Esophagus (tissue), 2 donors: ENCODE results near the gene ETDA. TPM values are rescaled to one million over a fixed set of nuclear protein-coding genes. Genes with fewer than 3 reads are reported as not detected.

ENCODE experiments used
- H3K27ac ChIP-seq, 2 donors: one replicate each; pipeline ENCODE4 v1.5.1; 2013; ENCODE audit warnings: low read depth in 2 of 2, mild to moderate bottlenecking in 2 of 2, inconsistent platforms in 1 of 2, low read length in 1 of 2, moderate library complexity in 1 of 2
- H3K27me3 ChIP-seq, 2 donors: one replicate each; pipeline ENCODE4 v1.6.1; 2013; ENCODE audit warnings: low read length in 2 of 2, control low read depth in 1 of 2, mild to moderate bottlenecking in 1 of 2; ENCODE audit not compliant: insufficient read depth in 2 of 2, control insufficient read depth in 1 of 2
- H3K36me3 ChIP-seq, 2 donors: one replicate each; pipeline ENCODE4 v1.6.1; 2013; ENCODE audit warnings: low read length in 1 of 2; ENCODE audit not compliant: control insufficient read depth in 2 of 2, insufficient read depth in 2 of 2
- H3K4me1 ChIP-seq, 2 donors: one replicate each; pipeline ENCODE4 v1.6.1; 2013; ENCODE audit warnings: low read length in 1 of 2; ENCODE audit not compliant: control insufficient read depth in 2 of 2, insufficient read depth in 2 of 2
- H3K4me3 ChIP-seq, 2 donors: one replicate each; pipeline ENCODE4 v1.5.1; 2013; ENCODE audit warnings: low read length in 2 of 2, mild to moderate bottlenecking in 2 of 2, low read depth in 1 of 2, moderate library complexity in 1 of 2
- H3K9me3 ChIP-seq, 2 donors: one replicate each; pipeline ENCODE4 v1.6.1; 2013; ENCODE audit warnings: mild to moderate bottlenecking in 2 of 2, low read depth in 1 of 2, low read length in 1 of 2, moderate library complexity in 1 of 2; ENCODE audit not compliant: control insufficient read depth in 2 of 2, insufficient read depth in 1 of 2
- WGBS, 2 donors: extraction: QIAGEN DNeasy Blood & Tissue Kit; methylation state at CpG; one replicate each; pipeline ENCODE4 v1.1.7; 2013; 5-methylcytosine and 5-hydroxymethylcytosine counted together
- polyA plus RNA-seq, 2 donors: library from polyadenylated mRNA; stranded (reverse); fragments of 200-250 nt; gene quantifications; one replicate each; pipeline ENCODE4 v1.2.3, GENCODE V29; 2013
- donor health status: healthy with polysubstance abuse.
- donor health status: Bipolar disorder and iron deficiency.

The ETDA gene
- polyA plus RNA-seq, 2 donors, result not detected

GRCh38 chrX:135273162-135273561 lies 21.3 kb downstream of the ETDA start:
- Histone ChIP-seq H3K27me3 (no peaks in the 10 kb centered on the region), H3K27ac (no peak overlapping the region), H3K36me3 (no peaks in the 10 kb centered on the region), H3K9me3 (no peaks in the 10 kb centered on the region), H3K4me3 (no peak overlapping the region), H3K4me1 (no peaks in the 10 kb centered on the region)
- 69 to 77% methylated on average over 5 of the region's 5 CpGs for WGBS, 2 donors

GRCh38 chrX:135275973-135276372 lies 24.1 kb downstream of the ETDA start:
- Histone ChIP-seq H3K4me3 (no peak overlapping the region), H3K4me1 (no peaks in the 10 kb centered on the region), H3K36me3 (no peaks in the 10 kb centered on the region), H3K27me3 (no peaks in the 10 kb centered on the region), H3K9me3 (no peaks in the 10 kb centered on the region), H3K27ac (no peak overlapping the region)

- no peak overlapping the region for H3K27ac ChIP-seq
- no peaks in the 10 kb centered on the region for H3K36me3 ChIP-seq
- peaks cover 6 to 7% of the 10 kb centered on the region in 2 donors for H3K9me3 ChIP-seq
- H3K4me1 ChIP-seq, result no peaks in the 10 kb centered on the region
- H3K27me3 ChIP-seq, result no peaks in the 10 kb centered on the region
- H3K4me3 ChIP-seq, result no peak overlapping the region
- WGBS, 2 donors, result 93 to 98% methylated on average over 2 of the region's 2 CpGs
Measured at GRCh38 chrX:135287266-135287823, 35.5 kb downstream of the ETDA start.

GRCh38 chrX:135295238-135295943 lies 43.5 kb downstream of the ETDA start:
- H3K27me3 ChIP-seq, result peaks cover 0 to 3% of the 10 kb centered on the region in 2 donors
- peaks cover 0 to 4% of the 10 kb centered on the region in 2 donors for H3K9me3 ChIP-seq
- peaks cover 0 to 2% of the 10 kb centered on the region in 2 donors for H3K4me1 ChIP-seq
- WGBS, 2 donors, result 44 to 49% methylated on average over 26 of the region's 26 CpGs
- H3K27ac ChIP-seq, result no peak overlapping the region
- H3K4me3 ChIP-seq, result peak overlapping the region in 1 of 2 donors; percentile 25
- H3K36me3 ChIP-seq, result no peaks in the 10 kb centered on the region

- 27 to 39% methylated on average over 10 of the region's 10 CpGs for WGBS, 2 donors
- Histone ChIP-seq H3K4me1 (peaks cover 0 to 2% of the 10 kb centered on the region in 2 donors), H3K27ac (no peak overlapping the region), H3K36me3 (no peaks in the 10 kb centered on the region), H3K9me3 (peaks cover 0 to 4% of the 10 kb centered on the region in 2 donors), H3K27me3 (peaks cover 0 to 3% of the 10 kb centered on the region in 2 donors), H3K4me3 (peak overlapping the region in 1 of 2 donors; percentile 25)
Measured at GRCh38 chrX:135295944-135296305, 44.1 kb downstream of the ETDA start.

- no peak overlapping the region for H3K4me3 ChIP-seq
- no peaks in the 10 kb centered on the region for H3K27me3 ChIP-seq
- H3K36me3 ChIP-seq, result no peaks in the 10 kb centered on the region
- 63 to 72% methylated on average over 5 of the region's 5 CpGs for WGBS, 2 donors
- no peak overlapping the region for H3K27ac ChIP-seq
- H3K4me1 ChIP-seq, result no peaks in the 10 kb centered on the region
- H3K9me3 ChIP-seq, result peaks cover 0 to 3% of the 10 kb centered on the region in 2 donors
Measured at GRCh38 chrX:135302269-135302873, 50.5 kb downstream of the ETDA start.

Other genes with a start within 250 kb of the ETDA start
- gene RTL8B, start 229.5 kb upstream of the ETDA start, polyA plus RNA-seq, result 10 to 100 TPM; 16.0 to 16.3 TPM
- gene RTL8C, start 219.7 kb upstream of the ETDA start, polyA plus RNA-seq, result 100 to 1,000 TPM; 105 to 125 TPM
- 100 to 1,000 TPM; 102 to 121 TPM for gene RTL8A, start 199.9 kb upstream of the ETDA start, polyA plus RNA-seq
- gene SMIM10L2B, start 153.3 kb upstream of the ETDA start, polyA plus RNA-seq, result 1 to 10 TPM; 1.5 to 1.9 TPM
- gene ETDB, start 131.5 kb upstream of the ETDA start, polyA plus RNA-seq, result not detected
- gene CT55, start 80.7 kb upstream of the ETDA start, polyA plus RNA-seq, result not detected
- not detected for gene ETDC, start 57.4 kb downstream of the ETDA start, polyA plus RNA-seq
- 1 to 10 TPM; 3.3 to 5.6 TPM for gene ZNF75D, start 92.0 kb downstream of the ETDA start, polyA plus RNA-seq
- gene ZNF449, start 92.7 kb downstream of the ETDA start, polyA plus RNA-seq, result 1 to 10 TPM; 1.4 to 2.1 TPM
- 1 to 10 TPM in 1 of 2 donors, under 1 TPM in 1; 0.76 to 1.2 TPM for gene SMIM10L2A, start 169.9 kb downstream of the ETDA start, polyA plus RNA-seq